Activated CD8-positive, alpha-beta memory T cell treated with anti-CD3 and anti-CD28 coated beads, Interleukin-2, amount 50 U/mL, for 48 hours (primary cell): ENCODE results near the gene CHEK2.
"Not testable (repeated sequence)": the region's sequence is repeated elsewhere in the genome, so short reads cannot be mapped to it uniquely, and the experiment has no call there.

Experiments
- DNase-seq: peaks from one replicate; pipeline ENCODE4 v3.0.0-alpha.2; 2020

Gene CHEK2

DNA sequence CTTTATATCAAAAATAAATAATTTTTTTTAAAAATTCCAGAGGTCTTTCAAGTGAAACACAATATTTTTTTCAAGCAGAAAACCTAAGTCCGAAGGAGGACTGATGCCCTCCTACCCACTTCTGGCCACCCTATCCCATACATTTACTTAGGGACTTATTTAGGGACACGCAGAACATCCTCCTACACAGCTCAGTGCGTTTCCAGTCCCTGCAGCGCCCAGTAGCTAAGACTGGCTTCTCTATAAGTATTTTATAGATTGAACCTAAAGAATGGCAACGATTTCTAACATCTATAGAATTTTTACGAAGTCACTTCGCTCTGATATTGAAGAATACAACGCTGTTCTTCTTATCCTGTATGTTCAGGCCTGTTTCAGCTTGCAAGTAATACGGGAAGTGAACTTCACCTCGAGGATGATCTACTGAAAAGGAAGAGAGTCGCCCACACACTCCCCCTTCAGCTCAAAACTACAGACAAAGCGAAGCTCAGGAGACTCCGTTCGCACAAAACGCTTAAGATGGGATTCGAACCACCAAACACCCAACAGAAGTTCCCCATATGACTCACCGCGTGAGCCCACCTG lies 328 bp downstream of the CHEK2 start:
- no peak for DNase-seq

DNA sequence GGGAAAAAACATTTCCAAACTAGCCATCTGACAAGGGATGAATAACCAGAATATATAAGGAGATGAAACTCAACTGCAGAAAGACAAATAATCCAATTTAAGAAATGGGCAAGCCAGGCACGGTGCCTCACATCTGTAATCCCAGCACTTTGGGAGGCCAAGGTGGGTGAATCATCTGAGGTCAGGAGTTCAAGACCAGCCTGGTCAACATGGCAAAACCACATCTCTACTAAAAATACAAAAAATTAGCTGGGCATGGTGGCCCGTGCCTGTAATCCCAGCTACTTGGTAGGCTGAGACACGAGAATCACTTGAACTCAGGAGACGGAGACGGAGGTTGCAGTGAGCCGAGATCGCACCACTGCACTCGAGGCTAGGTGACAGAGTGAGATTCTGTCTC lies 2.7 kb downstream of the CHEK2 start:
- not testable (repeated sequence) for DNase-seq

GRCh38 chr22:28737701-28738100 lies 3.9 kb downstream of the CHEK2 start:
- DNase-seq: no peak

GRCh38 chr22:28736301-28737155 lies 5.1 kb downstream of the CHEK2 start:
- DNase-seq: no peak

- no peak for DNase-seq
These were observed 7.2 kb downstream of the CHEK2 start for GRCh38 chr22:28734393-28734792.

- DNase-seq: no peak
These were observed 11.4 kb downstream of the CHEK2 start for GRCh38 chr22:28730179-28730578.

- DNase-seq: no peak
These were observed 12.9 kb downstream of the CHEK2 start for GRCh38 chr22:28728621-28729313.

DNA sequence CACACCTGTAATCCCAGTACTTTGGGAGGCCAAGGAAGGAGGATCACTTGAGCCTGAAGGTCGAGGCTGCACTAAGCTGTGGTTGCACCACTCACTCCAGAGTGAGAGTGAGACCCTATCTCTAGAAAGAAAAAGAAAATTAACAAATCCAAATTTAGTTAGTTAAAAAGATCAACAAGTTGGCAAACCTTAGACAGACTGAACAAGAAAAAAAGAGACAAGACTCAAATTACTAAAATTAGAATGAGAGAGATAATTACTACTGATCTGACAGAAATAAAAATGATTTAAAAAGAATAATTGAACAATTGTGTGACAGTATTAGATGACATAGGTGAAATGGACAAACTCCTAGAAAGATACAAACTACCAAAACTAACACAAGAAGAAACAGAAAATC lies 13.6 kb downstream of the CHEK2 start:
- no peak for DNase-seq

- DNase-seq: no peak
These were observed 23.6 kb downstream of the CHEK2 start for GRCh38 chr22:28718044-28718443.

- no peak for DNase-seq
These were observed 24.9 kb downstream of the CHEK2 start for GRCh38 chr22:28716686-28717085.

DNA sequence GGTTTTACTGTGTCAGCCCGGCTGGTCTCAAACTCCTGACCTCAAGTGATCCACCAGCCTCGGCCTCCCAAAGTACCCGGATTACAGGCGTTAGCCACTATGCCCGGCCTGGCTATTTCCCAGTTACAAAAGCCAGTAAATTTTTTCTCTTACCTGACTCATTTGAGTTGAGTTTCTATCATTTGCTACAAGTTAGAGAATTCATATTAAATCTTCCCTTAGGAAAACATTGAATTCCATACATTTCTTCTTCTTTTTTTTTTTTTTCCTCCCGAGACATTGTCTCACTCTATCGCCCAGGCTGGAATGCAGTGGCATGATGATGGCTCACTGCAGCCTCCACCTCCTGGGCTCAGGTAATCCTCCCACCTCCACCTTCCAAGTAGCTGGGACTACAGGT lies 26.0 kb downstream of the CHEK2 start:
- no peak for DNase-seq

DNA sequence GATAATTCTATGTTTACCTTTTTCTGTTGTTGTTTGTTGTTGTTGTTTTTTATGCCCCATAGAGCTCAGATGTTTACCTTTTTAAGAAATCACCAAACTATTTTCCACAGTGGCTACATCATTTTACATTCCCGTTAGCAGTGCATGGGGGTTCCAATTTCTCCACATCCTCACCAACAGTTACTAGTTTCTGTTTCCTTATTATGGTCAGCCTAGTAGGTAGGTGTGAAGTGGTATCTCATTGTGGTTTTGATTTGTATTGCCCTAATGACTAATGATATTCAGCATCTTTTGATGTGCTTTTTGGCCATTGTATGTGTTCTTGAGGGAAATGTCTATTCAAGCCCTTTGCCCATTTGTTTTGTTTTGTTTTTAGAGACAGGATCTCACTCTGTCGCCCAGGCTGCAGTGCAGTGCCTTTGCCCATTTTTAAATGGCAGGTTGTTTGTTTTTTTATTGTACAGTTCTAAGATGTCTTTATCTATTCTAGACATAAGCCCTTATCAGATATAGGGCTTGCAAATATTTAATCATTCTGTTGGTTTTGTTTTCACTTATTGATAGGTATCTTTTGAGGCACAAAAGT lies 27.5 kb downstream of the CHEK2 start:
- DNase-seq: no peak

DNA sequence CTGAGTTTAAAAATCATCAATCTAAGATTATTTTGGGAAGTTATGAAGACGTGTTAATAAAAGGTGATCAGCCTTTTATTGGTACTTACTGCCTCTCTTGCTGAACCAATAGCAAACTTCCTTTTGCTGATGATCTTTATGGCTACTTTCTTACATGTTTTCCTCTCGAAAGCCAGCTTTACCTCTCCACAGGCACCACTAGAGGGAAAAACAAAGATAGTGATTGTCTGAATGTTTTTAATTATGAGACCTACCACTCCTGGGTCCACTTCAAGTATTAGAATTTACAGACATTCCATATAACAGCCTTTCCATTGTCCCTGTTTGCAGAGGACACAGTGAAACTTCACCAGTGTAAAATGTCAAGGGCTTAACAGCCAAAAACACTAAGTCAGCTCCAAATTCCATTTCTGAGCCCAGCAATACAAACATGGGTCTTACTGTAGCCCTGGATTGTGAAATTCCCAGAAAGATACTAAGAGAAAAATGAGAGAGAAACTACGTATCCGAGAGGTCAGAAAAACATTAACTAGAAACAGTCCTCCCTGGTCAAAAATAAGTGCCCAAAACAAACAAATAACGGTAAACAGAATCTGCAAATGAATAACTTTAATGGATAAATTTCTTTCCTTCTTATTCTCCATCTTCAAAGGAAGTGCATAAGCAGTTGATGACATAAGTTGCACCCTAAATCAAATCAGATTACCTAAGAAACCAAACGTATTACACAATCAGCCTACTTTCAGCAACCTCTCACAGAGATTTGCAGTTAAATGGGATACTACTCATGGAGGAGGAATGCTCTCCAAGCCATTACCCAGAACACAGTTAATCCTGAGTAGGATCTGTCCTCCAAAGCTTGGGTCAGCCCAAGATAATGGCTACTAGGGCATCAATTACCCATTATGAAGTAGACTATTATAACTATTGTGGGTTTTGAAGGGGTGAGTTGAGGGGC lies 29.5 kb downstream of the CHEK2 start:
- DNase-seq: no peak

DNA sequence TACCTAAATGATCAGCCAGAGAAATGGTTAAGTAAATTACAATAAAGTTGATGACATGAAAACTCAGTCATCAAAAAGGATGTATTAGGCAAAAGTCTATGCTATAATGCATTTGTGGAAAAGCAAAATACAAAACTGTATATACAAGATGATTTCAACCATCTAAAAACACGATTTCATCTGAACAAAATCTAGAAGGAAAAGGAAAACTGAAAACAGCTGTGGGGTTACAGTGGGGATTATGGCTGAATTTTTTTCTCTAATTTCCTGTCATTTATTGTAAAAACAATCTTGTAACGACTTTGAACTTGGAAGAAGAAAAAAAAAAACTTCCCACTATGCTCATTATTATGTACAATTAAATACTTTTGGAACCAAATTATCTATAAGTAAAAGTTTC lies 30.3 kb downstream of the CHEK2 start:
- DNase-seq: no peak

DNA sequence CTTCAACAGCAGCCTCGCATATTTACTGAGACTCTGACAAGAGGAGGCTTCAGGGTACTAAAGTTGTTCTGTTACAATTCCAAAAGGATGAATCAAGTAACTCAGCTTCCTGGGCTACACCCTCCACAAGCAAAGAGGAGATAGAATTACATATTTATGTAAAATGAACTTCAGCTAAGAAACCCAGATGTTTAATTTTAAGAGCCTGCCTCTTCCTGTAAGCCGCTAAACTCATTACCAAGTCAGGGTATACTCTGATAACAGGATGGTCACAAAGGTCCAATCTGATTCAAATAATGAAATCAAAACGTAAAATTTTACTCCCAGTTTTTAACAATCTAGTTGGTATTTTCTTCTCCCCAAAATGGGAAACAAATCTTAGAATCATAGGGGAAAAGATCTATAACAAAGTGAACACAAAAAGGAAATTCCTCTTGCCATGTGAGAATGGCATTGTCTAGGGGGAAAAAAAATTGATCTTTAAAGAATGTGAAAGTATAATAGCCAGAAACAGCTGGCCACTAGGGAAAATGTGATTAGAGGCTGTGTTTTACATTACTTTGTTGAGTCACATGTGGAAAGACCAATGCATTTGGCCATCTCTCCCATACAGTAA lies 30.9 kb downstream of the CHEK2 start:
- no peak for DNase-seq

DNA sequence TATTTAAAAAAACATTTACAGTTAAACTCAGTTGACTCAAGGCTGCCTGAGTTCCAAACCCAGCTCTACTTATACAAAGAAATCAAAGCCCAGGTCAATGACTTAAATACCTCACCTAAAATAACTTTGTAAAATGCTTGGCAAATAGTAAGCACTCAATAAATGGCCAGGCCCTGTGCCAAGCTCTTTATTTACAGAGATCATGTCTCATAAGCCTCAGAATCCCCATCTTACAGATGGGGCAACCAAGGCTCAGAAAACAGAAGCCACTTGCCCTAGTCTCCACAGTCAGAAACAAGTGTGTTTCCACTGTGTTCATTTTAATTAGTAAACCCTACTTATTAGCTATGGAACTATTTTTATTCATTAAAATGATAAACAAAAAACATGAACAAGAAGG lies 31.5 kb downstream of the CHEK2 start:
- no peak for DNase-seq

DNA sequence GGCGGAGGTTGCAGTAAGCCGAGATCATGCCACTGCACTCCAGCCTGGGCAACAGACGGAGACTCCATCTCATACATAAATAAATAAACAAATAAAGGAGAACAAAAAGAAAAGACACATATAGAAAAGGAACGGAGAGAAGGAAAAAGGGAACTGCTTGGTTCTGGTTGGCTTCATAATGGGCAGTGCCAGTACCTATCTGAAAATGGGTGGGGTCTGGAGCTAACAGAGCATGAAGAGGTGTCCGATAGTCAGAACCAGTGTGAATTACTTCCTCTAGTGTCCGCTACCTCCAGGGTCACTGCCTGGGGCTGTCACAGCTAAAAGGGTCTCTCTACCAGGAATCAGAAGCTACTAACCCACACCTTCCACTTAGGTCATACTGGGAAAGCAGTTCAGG lies 34.8 kb downstream of the CHEK2 start:
- DNase-seq: no peak

- no peak for DNase-seq
These were observed 38.2 kb downstream of the CHEK2 start for GRCh38 chr22:28703436-28703835.

GRCh38 chr22:28702891-28703290 lies 38.7 kb downstream of the CHEK2 start:
- no peak for DNase-seq

DNA sequence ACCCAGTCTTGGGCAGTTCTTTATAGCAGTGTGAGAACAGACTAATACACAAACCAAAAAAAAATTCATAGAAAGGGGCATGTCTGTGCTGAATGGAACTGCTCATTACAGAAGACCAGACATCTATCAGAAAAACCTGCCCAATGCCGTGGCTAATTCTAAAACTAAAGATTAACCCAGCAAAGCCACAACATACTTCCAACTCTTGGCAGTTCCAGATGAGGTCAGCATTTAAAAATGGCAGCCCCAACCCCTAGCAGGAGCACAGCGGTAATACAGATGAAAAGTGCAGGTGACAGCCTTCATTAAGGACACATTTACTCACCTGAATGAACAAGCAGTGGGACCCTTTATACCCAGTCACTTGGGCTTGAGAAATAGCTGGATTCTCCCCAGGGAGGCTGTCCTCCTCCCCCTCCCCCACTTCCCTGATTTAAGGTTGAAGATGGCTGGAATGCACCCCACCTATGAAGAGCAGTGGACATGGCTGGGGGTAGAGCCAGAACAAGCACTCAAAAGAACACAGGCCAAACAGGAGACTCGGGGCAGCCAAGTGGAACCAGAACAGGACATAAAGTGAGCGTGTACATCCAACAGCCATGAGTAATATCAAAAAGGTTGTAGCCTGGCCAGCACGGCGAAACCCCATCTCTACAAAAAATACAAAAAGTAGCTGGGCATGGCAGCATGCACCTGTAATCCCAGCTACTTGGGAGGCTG lies 48.4 kb downstream of the CHEK2 start:
- DNase-seq: not testable (repeated sequence)

DNA sequence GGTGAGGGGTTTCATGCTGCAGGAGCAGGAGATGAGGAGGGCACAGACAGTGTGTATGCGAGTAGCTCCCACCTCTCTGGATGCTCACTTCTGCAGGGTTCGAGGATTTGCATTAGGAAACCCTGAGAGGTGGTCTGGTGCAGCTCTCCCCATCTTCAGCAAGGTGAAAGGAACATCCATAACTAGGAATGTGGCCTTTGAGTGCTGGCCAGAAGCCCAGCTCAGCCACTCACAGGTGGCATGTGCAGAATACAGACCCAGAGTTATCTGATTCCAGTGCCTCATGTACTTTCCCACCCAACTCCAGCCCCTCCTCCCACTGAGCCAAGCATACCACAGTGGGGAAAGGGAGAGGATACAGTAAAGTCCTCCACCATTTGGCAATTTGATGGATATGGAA lies 51.8 kb downstream of the CHEK2 start:
- not testable (repeated sequence) for DNase-seq
